ENCODE data around the gene RGS3.
"Not testable (repeated sequence)": the region's sequence is repeated elsewhere in the genome, so short reads cannot be mapped to it uniquely, and the experiment has no call there.

The RGS3 gene

DNA sequence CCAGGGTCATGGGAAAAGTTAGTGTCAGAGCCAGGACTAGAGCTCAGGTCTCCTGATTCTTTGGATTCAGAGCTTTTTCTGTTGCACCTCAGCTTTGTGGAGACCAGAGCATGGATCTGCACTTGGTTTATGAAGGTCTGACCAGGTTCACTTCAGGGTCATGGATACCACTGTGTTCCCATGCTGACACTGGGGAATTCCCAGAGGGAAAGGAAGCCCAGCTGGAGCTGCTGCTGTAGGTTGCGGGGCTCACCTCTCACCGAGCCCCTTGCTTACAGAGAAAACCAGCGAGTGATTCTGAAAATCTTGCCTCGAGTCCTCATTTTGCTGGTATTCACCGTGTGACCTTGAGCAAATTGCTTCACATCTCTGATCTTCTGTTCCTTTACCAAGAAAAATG is 83.0 kb downstream of the RGS3 start:
- Mint-ChIP-seq H3K27me3 (no peaks in the 10 kb centered on the region), H3K27ac (peak overlapping the region in 1 of 2 donors; percentile 69), H3K4me3 (no peak overlapping the region), H3K9me3 (no peaks in the 10 kb centered on the region), H3K4me1 (peaks cover 69% of the 10 kb centered on the region)
- DNase-seq (no peak), ATAC-seq (no peak)

DNA sequence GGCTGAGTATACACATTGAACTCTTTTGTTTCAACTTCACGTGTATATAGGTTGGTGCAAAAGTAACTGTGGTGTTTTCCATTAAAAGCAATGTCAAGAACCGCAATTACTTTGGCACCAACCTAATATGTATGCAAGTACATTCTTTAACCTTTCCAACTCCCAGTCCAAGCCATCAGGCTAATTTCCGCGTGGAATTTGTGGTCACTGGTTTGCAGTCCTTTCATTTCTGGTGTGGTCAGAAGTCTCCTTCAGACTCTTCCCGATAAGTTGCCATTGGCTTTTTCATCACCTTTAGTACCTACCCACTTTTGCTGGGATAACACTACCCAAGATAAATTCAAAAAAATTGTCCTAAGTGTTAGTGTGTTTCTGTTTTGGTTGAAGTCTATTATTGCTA is 84.0 kb downstream of the RGS3 start:
- ATAC-seq: no peak
- H3K4me3 Mint-ChIP-seq: peak overlapping the region in 1 of 2 donors; percentile 65
- peaks cover 60% of the 10 kb centered on the region for H3K4me1 Mint-ChIP-seq
- no peak for DNase-seq
- H3K9me3 Mint-ChIP-seq: no peaks in the 10 kb centered on the region
- no peaks in the 10 kb centered on the region for H3K27me3 Mint-ChIP-seq
- peak overlapping the region in 1 of 2 donors; percentile 75 for H3K27ac Mint-ChIP-seq

GRCh38 chr9:113548221-113549041 is 84.9 kb downstream of the RGS3 start:
- Mint-ChIP-seq H3K27ac (peak overlapping the region; percentile 55 to 75), H3K4me1 (peaks cover 51% of the 10 kb centered on the region), H3K9me3 (no peaks in the 10 kb centered on the region), H3K27me3 (no peaks in the 10 kb centered on the region), H3K4me3 (peak overlapping the region; percentile 38 to 65)
- DNase-seq: peak; percentile 12 to 26
- ATAC-seq: peak; percentile 91

DNA sequence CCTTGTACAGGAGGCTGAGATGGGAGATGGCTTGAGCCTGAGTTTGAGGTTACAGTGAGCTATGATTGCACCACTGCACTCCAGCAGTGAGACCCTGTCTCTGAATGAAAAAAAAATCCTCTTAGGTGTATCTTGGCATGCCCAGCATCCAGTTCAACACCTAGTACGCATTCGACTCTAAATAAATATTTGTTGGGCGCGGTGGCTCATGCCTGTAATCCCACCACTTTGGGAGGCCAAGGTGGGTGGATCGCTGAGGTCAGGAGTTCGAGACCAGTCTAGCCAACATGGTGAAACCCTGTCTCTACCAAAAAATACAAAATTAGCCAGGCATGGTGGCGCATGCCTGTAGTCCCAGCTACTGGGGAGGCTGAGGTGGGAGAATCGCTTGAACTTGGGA is 86.4 kb downstream of the RGS3 start:
- H3K27ac Mint-ChIP-seq, ATAC-seq, H3K9me3 Mint-ChIP-seq, H3K27me3 Mint-ChIP-seq, DNase-seq, H3K4me3 Mint-ChIP-seq: not testable (repeated sequence)
- H3K4me1 Mint-ChIP-seq: peaks cover 47% of the 10 kb centered on the region

- Mint-ChIP-seq H3K27ac (peak overlapping the region; percentile 30 to 54), H3K27me3 (no peaks in the 10 kb centered on the region), H3K4me3 (no peak overlapping the region), H3K9me3 (no peaks in the 10 kb centered on the region), H3K4me1 (peaks cover 49% of the 10 kb centered on the region)
- no peak for DNase-seq
- ATAC-seq: no peak
Measured at GRCh38 chr9:113556877-113557593, 93.5 kb downstream of the RGS3 start.

- peaks cover 59% of the 10 kb centered on the region for H3K4me1 Mint-ChIP-seq
- no peaks in the 10 kb centered on the region for H3K27me3 Mint-ChIP-seq
- no peaks in the 10 kb centered on the region for H3K9me3 Mint-ChIP-seq
- no peak for DNase-seq
- no peak for ATAC-seq
- no peak overlapping the region for H3K4me3 Mint-ChIP-seq
- no peak overlapping the region for H3K27ac Mint-ChIP-seq
Measured at GRCh38 chr9:113558632-113559502, 95.3 kb downstream of the RGS3 start.

- H3K27me3 Mint-ChIP-seq: no peaks in the 10 kb centered on the region
- peaks cover 66% of the 10 kb centered on the region for H3K4me1 Mint-ChIP-seq
- ATAC-seq: no peak
- no peak for DNase-seq
- H3K9me3 Mint-ChIP-seq: no peaks in the 10 kb centered on the region
- H3K4me3 Mint-ChIP-seq: no peak overlapping the region
- no peak overlapping the region for H3K27ac Mint-ChIP-seq
Measured at GRCh38 chr9:113559834-113560800, 96.6 kb downstream of the RGS3 start.

DNA sequence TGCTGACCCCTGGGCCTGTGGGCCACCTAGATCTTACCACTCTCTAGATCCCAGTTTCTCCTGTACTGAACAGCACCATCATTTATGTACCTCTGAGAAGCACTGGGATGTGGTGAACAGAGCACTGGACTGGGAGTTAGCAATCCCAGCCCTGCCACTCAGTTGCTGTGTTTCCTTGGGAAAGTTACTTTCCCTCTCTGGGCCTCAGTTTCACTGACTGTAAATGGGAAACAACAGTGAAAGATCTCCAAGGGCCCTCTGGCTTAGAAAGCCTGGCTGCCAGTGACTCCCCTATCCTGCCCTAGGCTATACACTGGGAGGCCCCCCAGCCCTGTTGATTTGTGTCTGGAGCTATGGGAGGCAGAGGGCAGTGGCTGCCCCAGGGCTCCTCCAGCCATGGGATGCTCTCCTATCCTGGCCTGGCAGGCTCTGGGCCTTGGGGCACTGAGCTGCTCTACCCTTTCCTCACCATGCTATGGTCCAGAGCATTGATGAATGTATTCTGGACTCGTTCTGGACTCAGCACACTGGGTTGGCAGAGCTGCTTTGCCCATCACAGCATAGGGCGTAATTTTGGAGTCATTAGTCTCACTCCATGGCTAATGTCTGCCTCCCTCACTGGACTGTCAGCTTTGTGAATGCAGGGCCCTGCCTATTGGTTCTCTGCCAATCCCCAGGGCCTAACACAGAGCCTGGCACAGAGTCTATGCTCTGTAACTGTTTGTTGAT is 99.3 kb downstream of the RGS3 start:
- ATAC-seq: no peak
- Mint-ChIP-seq H3K4me3 (no peak overlapping the region), H3K27me3 (no peaks in the 10 kb centered on the region), H3K9me3 (no peaks in the 10 kb centered on the region), H3K27ac (no peak overlapping the region), H3K4me1 (peaks cover 74% of the 10 kb centered on the region)
- DNase-seq: no peak

GRCh38 chr9:113563826-113564497 is 100.4 kb downstream of the RGS3 start:
- no peak for DNase-seq
- H3K27ac Mint-ChIP-seq: no peak overlapping the region
- H3K4me3 Mint-ChIP-seq: no peak overlapping the region
- no peak for ATAC-seq
- peaks cover 68% of the 10 kb centered on the region for H3K4me1 Mint-ChIP-seq
- no peaks in the 10 kb centered on the region for H3K27me3 Mint-ChIP-seq
- no peaks in the 10 kb centered on the region for H3K9me3 Mint-ChIP-seq

DNA sequence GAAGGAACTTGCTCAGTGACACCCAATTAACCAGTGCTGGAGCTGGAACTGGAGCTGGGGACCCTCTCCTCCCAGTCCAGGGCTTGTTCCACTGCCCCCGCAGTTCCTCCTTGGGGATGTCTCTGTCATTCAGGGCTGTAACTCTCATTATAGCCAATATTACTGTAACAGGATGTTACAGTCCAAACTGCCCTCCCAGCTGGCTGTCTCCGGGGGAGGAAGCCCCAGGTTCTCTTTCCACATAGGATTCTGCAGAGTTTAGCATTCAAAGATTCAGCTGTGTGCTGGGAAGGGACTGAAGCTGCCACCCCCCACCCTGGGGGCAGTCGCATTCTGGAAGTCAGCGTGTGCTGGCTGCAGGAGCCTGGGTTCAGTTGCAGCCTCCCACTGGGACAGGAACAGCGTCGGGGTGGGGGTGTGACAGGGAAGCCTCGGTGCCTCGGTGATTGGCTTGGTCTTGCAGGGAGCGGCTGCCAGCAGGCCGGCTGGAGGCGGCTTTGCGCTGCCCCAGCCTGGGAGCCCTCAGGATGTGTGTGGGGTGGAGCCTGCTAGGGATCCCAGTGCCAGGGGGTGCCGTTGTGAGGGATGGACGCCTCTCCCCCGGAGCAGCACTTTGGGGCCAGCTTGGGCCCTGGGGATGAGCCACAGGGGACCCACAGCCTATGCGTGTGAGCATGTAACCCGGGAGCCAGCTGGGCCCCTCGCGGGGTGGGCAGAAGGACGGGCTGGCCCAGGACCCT is 101.1 kb downstream of the RGS3 start:
- peak overlapping the region; percentile 88 to 89 for H3K27ac Mint-ChIP-seq
- peaks cover 66% of the 10 kb centered on the region for H3K4me1 Mint-ChIP-seq
- H3K27me3 Mint-ChIP-seq: no peaks in the 10 kb centered on the region
- H3K9me3 Mint-ChIP-seq: no peaks in the 10 kb centered on the region
- ATAC-seq (no peak), DNase-seq (no peak)
- H3K4me3 Mint-ChIP-seq: no peak overlapping the region

- Mint-ChIP-seq H3K27ac (peak overlapping the region; percentile 27 to 91), H3K27me3 (no peaks in the 10 kb centered on the region), H3K4me1 (peaks cover 61% of the 10 kb centered on the region), H3K9me3 (no peaks in the 10 kb centered on the region), H3K4me3 (no peak overlapping the region)
- DNase-seq: no peak
- no peak for ATAC-seq
Measured at GRCh38 chr9:113566016-113566711, 102.6 kb downstream of the RGS3 start.

DNA sequence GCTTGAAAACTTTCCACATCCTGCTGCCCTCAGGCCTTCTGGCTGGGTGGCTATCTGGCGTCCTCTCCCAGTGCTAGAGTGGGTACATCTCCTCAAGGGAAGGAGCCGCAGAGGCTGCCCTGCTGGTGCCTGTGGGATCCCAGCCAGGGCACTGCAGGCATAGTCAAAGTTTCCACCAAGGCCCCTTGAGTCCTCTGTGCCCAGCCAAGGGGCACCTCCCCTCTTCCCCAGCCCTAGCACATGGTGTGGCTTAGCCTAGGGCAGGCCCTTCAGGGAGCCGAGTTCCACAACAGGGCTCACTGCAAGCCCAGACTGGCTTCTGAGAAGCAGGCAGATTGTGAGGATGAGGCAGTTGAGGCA is 103.2 kb downstream of the RGS3 start:
- DNase-seq (no peak), ATAC-seq (no peak)
- Mint-ChIP-seq H3K9me3 (no peaks in the 10 kb centered on the region), H3K4me1 (peaks cover 66% of the 10 kb centered on the region), H3K4me3 (no peak overlapping the region), H3K27me3 (no peaks in the 10 kb centered on the region), H3K27ac (no peak overlapping the region)

All from stimulated activated naive CD8-positive, alpha-beta T cell treated with anti-CD3 and anti-CD28 coated beads, Interleukin-15, amount 100 ng/mL, for 72 hours (primary cell).